OCI-LY3 (cell line): Measurements from ENCODE around the gene ECE1.
A peak's percentile ranks its signal among the peaks of the same experiment; 100 is the strongest.

Experiments used
- H2AFZ ChIP-seq: fragments of 200-600, 300-600 bp; shearing (Covaris generic); 2 replicates; pipeline ENCODE4 v1.6.0; 2014; ENCODE audit warnings: antibody characterized with exemption, low read depth, low read length
- H3K27ac ChIP-seq: fragments of 200-600, 300-600 bp; sonication (generic); 2 replicates; pipeline ENCODE4 v1.5.1; 2014; ENCODE audit warnings: mild to moderate bottlenecking, low read length, moderate library complexity, mixed read lengths
- H3K27me3 ChIP-seq: fragments of 200-600, 300-600 bp; sonication (generic); 2 replicates; pipeline ENCODE4 v1.6.1; 2014; ENCODE audit warnings: low read depth, low read length, mixed read lengths
- H3K36me3 ChIP-seq: fragments of 200-600, 300-600 bp; sonication (generic); replicated peaks from 2 replicates; pipeline ENCODE3; 2014; ENCODE audit warnings: low read depth, low read length, mixed read lengths
- H3K4me1 ChIP-seq: fragments of 300-600, 200-600 bp; sonication (generic); 2 replicates; pipeline ENCODE4 v1.6.1; 2014; ENCODE audit warnings: low read length, mixed read lengths
- H3K4me2 ChIP-seq: fragments of 200-600, 300-600 bp; sonication (generic); 2 replicates; pipeline ENCODE4 v1.6.1; 2014; ENCODE audit warnings: low read length, mixed read lengths
- H3K4me3 ChIP-seq: fragments of 300-600, 200-600 bp; sonication (generic); 2 replicates; pipeline ENCODE4 v1.5.1; 2014; ENCODE audit warnings: antibody characterized with exemption, mild to moderate bottlenecking, low read length, moderate library complexity
- H3K79me2 ChIP-seq: fragments of 300-600, 200-600 bp; shearing (Covaris generic); 2 replicates; pipeline ENCODE4 v1.6.1; 2014; ENCODE audit warnings: mild to moderate bottlenecking, low read length, mixed read lengths
- H3K9ac ChIP-seq: fragments of 300-600, 200-600 bp; shearing (Covaris generic); 2 replicates; pipeline ENCODE4 v1.6.0; 2014; ENCODE audit warnings: mild to moderate bottlenecking, low read length, moderate library complexity
- H3K9me3 ChIP-seq: fragments of 200-600, 300-600 bp; shearing (Covaris generic); 2 replicates; pipeline ENCODE4 v1.6.1; 2014; ENCODE audit warnings: low read length, mixed read lengths; ENCODE audit not compliant: insufficient read depth
- H4K20me1 ChIP-seq: fragments of 200-600, 300-600 bp; sonication (generic); 2 replicates; pipeline ENCODE4 v1.6.1; 2016; ENCODE audit warnings: low read length, mixed read lengths; ENCODE audit not compliant: insufficient read depth
- CTCF ChIP-seq: fragments of 200-600, 300-600 bp; sonication (generic); IDR thresholded peaks from 2 replicates; pipeline ENCODE4 v1.5.1; 2014; ENCODE audit warnings: antibody characterized with exemption, low read length, low read depth
- EZH2phosphoT487 ChIP-seq: fragments of 200-600 bp; shearing (Covaris generic); IDR thresholded peaks from 2 replicates; pipeline ENCODE4 v1.6.1; 2018; ENCODE audit warnings: antibody characterized with exemption, mixed run types, low read depth

Gene ECE1

DNA sequence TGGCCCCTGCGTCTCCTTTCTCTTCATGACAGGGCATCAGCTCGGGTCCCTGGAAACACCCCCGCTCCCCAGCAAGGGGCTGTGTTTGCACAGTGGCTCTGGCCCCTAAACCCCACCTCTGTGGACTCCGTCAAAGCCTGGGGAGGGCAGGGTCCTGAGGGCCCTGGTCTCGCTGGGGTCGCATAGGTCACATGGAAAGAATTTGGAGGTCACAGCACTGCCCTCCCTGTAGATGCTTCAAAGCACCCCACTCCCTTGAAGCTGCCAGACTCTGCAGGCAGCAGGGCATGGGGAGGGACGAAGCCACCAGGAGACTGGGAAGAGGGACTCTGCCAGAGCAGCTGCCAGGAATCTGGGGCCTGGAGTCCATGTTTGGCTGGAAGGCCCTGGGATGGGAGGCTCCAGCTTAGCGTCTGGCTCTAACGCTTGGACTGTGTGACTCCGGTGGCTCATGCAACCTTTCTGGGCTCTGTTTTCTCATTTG lies 36.6 kb upstream of the ECE1 start:
- TF ChIP-seq EZH2phosphoT487 (no peak), CTCF (no peak)
- peaks cover 46% of the 10 kb centered on the region for H3K4me1 ChIP-seq
- no peak overlapping the region for H2AFZ ChIP-seq
- no peaks in the 10 kb centered on the region for H3K9me3 ChIP-seq
- peak overlapping the region; percentile 68; the same call in 1 of the 2 replicates for H3K9ac ChIP-seq
- H3K79me2 ChIP-seq, result peaks cover 95% of the 10 kb centered on the region
- peak overlapping the region; percentile 90 for H3K4me2 ChIP-seq
- peak overlapping the region; percentile 91; the same call in 1 of the 2 replicates for H3K27ac ChIP-seq
- peaks cover 6% of the 10 kb centered on the region for H3K36me3 ChIP-seq
- H4K20me1 ChIP-seq, result peaks cover 25% of the 10 kb centered on the region
- H3K27me3 ChIP-seq, result no peaks in the 10 kb centered on the region
- H3K4me3 ChIP-seq, result peak overlapping the region; percentile 63; the same call in 1 of the 2 replicates

- TF ChIP-seq CTCF (0 out of 2 replicates have a peak, but pooled peaks have one; percentile 11), EZH2phosphoT487 (no peak)
- H2AFZ ChIP-seq, result no peak overlapping the region
- peak overlapping the region; percentile 90 for H3K4me2 ChIP-seq
- peak overlapping the region; percentile 91 for H3K27ac ChIP-seq
- H3K4me3 ChIP-seq, result peak overlapping the region; percentile 63
- H3K4me1 ChIP-seq, result peaks cover 46% of the 10 kb centered on the region
- no peaks in the 10 kb centered on the region for H3K27me3 ChIP-seq
- peak overlapping the region; percentile 68 for H3K9ac ChIP-seq
- peaks cover 6% of the 10 kb centered on the region for H3K36me3 ChIP-seq
- H3K79me2 ChIP-seq, result peaks cover 95% of the 10 kb centered on the region
- H3K9me3 ChIP-seq, result no peaks in the 10 kb centered on the region
- peaks cover 23% of the 10 kb centered on the region for H4K20me1 ChIP-seq
Measured at GRCh38 chr1:21325731-21326387, 35.6 kb upstream of the ECE1 start.

DNA sequence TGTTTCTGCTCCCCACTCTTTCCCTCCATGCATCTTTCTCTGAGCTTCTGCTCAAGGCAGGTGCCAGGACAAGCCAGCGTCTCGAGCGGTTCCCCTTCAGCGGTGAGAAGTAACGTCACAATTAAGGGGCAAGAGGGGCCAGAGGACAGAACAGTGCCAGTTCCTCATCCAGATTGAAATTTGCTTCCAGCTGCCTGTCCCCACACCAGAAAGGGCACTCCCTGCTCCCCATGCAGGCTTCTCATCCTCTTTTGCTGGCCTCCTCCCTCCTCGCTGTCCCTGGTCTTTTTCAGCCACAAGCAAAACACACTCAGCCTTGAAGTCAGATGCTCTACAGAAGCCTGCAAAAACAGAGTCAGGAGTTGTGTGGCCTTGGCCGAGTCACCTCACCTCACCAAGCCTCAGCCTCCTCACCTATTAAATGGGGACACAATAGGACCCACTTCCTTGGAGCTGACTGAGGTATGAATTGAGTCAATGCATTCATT lies 35.0 kb upstream of the ECE1 start:
- Histone ChIP-seq H2AFZ (no peak overlapping the region), H3K79me2 (peaks cover 95% of the 10 kb centered on the region), H3K9ac (peak overlapping the region; percentile 68), H3K36me3 (peaks cover 3% of the 10 kb centered on the region), H3K27ac (peak overlapping the region; percentile 91), H3K4me1 (peaks cover 46% of the 10 kb centered on the region), H3K9me3 (no peaks in the 10 kb centered on the region), H3K4me3 (peak overlapping the region; percentile 63), H4K20me1 (peaks cover 22% of the 10 kb centered on the region; the same call in 1 of the 2 replicates), H3K27me3 (no peaks in the 10 kb centered on the region), H3K4me2 (peak overlapping the region; percentile 90)
- TF ChIP-seq EZH2phosphoT487 (no peak), CTCF (no peak)

DNA sequence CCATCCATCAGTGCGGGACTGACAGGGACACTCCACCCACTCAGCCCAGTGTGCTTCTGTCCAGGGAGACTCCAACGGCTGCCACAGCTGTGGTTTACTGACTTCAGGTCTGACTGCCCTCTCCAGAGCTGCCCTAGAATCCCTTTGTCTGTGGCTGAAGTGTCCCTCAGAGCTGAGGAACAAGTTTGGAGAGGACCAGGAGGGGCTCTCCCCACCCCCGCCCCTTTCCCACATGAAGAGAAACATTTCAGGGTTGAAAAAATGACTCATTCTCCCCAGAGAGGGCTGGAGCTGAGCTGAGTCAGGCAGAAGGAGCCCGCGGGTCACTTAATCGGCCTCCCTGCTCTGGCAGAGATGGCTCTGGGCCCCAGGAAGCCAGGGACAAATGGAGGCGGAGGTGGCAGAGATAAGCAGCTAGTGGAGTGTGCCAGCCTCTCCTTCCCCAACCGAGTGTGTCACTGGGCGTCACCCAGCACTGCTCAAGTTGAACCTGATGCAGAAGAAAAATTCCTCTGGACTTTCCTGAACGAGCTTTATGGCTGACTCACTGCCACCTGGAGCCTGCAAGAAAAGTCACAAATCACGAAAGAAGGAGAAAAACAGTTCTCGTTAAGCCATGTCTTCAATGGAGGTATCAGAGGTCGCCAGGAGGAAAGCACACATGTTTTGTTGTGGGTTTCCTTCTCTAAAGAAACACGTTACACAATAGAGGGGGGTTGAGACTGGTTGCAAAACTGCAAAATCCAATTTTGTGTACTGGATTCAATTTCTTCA lies 34.3 kb upstream of the ECE1 start:
- peaks cover 97% of the 10 kb centered on the region for H3K79me2 ChIP-seq
- peaks cover 19% of the 10 kb centered on the region; the same call in 1 of the 2 replicates for H4K20me1 ChIP-seq
- H2AFZ ChIP-seq, result no peak overlapping the region
- H3K9ac ChIP-seq, result peak overlapping the region; percentile 68
- H3K9me3 ChIP-seq, result no peaks in the 10 kb centered on the region
- peak overlapping the region; percentile 90 for H3K4me2 ChIP-seq
- H3K4me1 ChIP-seq, result peaks cover 44% of the 10 kb centered on the region
- peak overlapping the region; percentile 91 for H3K27ac ChIP-seq
- H3K4me3 ChIP-seq, result peak overlapping the region; percentile 63
- H3K36me3 ChIP-seq, result peaks cover 3% of the 10 kb centered on the region
- no peak for TF ChIP-seq EZH2phosphoT487
- no peak for TF ChIP-seq CTCF
- H3K27me3 ChIP-seq, result no peaks in the 10 kb centered on the region
